PFSK-1 (cell line): Measurements from ENCODE around the gene CCDC138.

Experiments used
- FOXP2 ChIP-seq: optimal IDR thresholded peaks from 2 replicates; pipeline ENCODE3; 2011; ENCODE audit warnings: borderline replicate concordance, control low read depth, inconsistent platforms; ENCODE audit not compliant: insufficient read depth; ENCODE audit errors: extremely low read length, extremely low read depth
- POLR2AphosphoS5 ChIP-seq: IDR thresholded peaks from 2 replicates; pipeline ENCODE4 v1.6.1; 2012; ENCODE audit warnings: low read depth, mild to moderate bottlenecking, control low read depth, low read length, moderate library complexity
- SIN3A ChIP-seq: IDR thresholded peaks from 2 replicates; pipeline ENCODE4 v1.6.1; 2012; ENCODE audit warnings: mild to moderate bottlenecking, low read length, moderate library complexity, borderline replicate concordance; ENCODE audit not compliant: insufficient read depth
- TAF1 ChIP-seq: IDR thresholded peaks from 2 replicates; pipeline ENCODE4 v1.6.1; 2012; ENCODE audit warnings: low read length, control low read depth, borderline replicate concordance; ENCODE audit not compliant: insufficient read depth
- TF ChIP-seq, protein P1 (sequence below), 2 experiments: IDR thresholded peaks; 2 replicates each; pipeline versions ENCODE4 v1.6.1 to v1.8.0; 2011 to 2012; ENCODE audit warnings: low read depth in 2 of 2, low read length in 2 of 2, control low read depth in 1 of 2, inconsistent platforms in 1 of 2, mild to moderate bottlenecking in 1 of 2, moderate library complexity in 1 of 2; ENCODE audit not compliant: insufficient read depth in 1 of 2

CCDC138 gene

DNA sequence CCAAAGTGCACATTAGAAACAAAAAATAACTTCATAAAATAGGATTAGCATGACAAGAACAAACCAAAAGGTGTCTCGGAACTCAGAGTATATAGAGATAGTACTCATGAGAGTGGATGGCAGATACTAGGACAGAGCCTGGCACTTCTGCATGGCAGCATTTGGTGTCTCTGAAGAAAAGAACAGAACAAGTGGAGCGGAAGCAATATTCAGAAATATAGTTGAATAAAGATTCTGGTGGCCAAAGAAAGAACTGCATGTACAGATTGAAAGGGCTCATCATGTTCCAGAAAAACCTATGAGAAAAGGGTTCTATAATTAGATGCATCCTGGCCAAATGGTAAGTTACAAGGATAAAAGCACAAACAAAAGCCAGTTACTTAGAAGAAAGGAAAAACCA, 90.9 kb downstream of the CCDC138 start:
- TF ChIP-seq, protein P1, sequence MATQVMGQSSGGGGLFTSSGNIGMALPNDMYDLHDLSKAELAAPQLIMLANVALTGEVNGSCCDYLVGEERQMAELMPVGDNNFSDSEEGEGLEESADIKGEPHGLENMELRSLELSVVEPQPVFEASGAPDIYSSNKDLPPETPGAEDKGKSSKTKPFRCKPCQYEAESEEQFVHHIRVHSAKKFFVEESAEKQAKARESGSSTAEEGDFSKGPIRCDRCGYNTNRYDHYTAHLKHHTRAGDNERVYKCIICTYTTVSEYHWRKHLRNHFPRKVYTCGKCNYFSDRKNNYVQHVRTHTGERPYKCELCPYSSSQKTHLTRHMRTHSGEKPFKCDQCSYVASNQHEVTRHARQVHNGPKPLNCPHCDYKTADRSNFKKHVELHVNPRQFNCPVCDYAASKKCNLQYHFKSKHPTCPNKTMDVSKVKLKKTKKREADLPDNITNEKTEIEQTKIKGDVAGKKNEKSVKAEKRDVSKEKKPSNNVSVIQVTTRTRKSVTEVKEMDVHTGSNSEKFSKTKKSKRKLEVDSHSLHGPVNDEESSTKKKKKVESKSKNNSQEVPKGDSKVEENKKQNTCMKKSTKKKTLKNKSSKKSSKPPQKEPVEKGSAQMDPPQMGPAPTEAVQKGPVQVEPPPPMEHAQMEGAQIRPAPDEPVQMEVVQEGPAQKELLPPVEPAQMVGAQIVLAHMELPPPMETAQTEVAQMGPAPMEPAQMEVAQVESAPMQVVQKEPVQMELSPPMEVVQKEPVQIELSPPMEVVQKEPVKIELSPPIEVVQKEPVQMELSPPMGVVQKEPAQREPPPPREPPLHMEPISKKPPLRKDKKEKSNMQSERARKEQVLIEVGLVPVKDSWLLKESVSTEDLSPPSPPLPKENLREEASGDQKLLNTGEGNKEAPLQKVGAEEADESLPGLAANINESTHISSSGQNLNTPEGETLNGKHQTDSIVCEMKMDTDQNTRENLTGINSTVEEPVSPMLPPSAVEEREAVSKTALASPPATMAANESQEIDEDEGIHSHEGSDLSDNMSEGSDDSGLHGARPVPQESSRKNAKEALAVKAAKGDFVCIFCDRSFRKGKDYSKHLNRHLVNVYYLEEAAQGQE (IDR thresholded peaks at IDR 0.05; ENCODE audit: insufficient read depth in 1 of 2, low read depth in 2 of 2, low read length in 2 of 2) = no peak
- TF ChIP-seq TAF1 (no peak), SIN3A (no peak), FOXP2 (no peak), POLR2AphosphoS5 (no peak)

DNA sequence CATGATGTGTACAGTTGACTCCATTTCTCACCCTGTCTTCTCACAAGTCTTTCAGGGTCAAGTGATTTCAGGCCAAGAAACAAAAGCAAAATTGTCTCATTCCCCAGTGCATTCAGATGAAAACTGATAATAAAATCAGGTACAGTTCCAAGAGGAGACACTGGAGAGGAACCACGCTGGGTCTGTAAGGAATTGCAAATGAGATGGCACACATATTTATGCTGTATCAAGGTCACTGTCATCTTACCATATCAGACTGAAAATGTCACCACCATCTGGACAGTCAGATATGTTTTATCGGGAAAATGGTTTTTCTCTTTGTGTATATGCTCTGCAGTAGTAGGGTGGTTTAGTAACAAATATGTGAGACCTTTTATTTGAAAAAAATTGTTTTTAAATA, 91.7 kb downstream of the CCDC138 start:
- TF ChIP-seq TAF1 (no peak), FOXP2 (no peak)

DNA sequence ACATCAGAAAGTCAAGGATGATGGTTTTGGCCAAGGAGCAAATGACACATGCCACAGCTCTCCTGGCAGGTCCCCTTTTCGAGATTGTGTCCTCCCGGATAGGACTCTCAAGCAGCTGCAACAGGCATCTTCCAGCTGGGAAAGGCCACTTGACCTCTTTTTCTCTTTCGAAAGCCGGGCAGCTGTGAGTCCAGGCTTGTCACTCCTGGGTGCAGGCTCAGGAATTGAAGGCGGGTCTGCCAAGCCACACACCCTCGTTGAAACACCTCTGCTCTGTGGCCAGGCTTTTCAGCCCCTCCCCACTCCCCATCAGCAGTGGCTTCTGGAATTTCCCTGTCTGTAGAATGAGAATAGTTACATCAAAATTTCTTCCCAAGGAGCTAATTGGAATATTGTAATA, 98.0 kb downstream of the CCDC138 start:
- TF ChIP-seq POLR2AphosphoS5 (no peak), SIN3A (no peak), FOXP2 (no peak), TAF1 (no peak)
- TF ChIP-seq, protein P1 (IDR thresholded peaks at IDR 0.05; ENCODE audit: insufficient read depth in 1 of 2, low read depth in 2 of 2, low read length in 2 of 2) = no peak

DNA sequence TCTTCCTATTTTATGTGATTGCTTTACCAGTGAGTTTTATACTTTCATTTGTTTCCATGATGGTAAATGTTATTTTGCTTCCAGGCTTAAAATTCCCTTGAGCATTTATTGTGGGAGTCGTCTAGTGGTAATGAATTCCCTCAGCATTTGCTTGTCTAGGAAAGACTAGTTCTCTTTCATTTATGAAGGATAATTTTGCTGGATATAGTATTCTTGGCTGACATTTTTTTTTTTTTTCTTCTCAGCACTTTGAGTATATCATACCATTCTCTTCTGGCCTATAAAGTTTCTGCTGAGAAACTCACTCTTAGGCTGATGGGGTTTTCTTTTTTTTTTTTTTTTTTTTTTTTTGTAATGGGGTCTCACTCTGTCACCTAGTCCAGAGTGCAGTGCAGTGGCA, 103.3 kb downstream of the CCDC138 start:
- no peak for TF ChIP-seq SIN3A
- TF ChIP-seq, protein P1 (IDR thresholded peaks at IDR 0.05; ENCODE audit: insufficient read depth in 1 of 2, low read depth in 2 of 2, low read length in 2 of 2) = no peak

DNA sequence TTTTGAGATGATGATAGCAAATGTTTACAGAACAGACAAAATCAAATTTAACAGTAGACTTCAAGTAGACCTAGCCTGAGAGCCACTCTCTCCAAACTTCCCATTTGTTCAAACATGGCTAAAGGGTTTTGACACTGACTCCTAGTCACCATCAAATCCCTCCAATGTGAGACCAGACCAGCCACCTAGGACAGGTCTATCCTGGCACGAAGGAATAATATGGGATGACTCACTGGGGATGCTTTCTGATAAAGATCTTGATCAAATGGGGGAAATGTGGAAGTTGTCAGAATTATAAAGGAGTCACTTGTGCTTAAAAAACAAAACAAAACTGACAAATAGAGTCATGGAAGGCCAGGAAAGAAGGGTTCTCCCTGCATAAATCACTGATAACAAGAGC, 106.7 kb downstream of the CCDC138 start:
- no peak for TF ChIP-seq FOXP2
- TF ChIP-seq SIN3A = no peak
- TF ChIP-seq, protein P1 (IDR thresholded peaks at IDR 0.05; ENCODE audit: insufficient read depth in 1 of 2, low read depth in 2 of 2, low read length in 2 of 2) = no peak
- TF ChIP-seq POLR2AphosphoS5 = no peak

DNA sequence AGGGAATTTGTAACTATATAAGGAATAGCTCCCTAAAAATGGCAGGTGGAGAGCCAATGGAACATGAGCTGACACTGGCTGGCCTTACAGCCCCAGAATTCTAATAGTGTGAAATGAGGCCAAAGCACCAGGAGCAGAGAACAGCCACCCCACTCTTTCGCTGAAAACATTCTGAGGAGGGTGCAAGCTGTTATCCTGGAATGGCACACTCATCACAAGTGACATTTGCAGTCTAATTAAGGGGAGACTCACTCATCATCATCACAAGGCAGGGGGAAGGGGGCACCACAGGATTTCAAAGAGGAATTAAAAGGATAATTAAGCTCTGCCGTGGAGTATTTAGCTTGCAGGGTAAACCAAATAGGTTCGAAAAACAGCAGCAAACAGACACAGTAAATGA, 108.2 kb downstream of the CCDC138 start:
- no peak for TF ChIP-seq FOXP2
- no peak for TF ChIP-seq TAF1
- no peak for TF ChIP-seq POLR2AphosphoS5
- TF ChIP-seq SIN3A = no peak
- TF ChIP-seq, protein P1 (IDR thresholded peaks at IDR 0.05; ENCODE audit: insufficient read depth in 1 of 2, low read depth in 2 of 2, low read length in 2 of 2) = no peak
